IPS-NIHi7 (cell line): ENCODE data around the gene THSD4.
"Not testable (repeated sequence)": the region's sequence is repeated elsewhere in the genome, so short reads cannot be mapped to it uniquely, and the experiment has no call there.

Experiments used
- DNase-seq: peaks from one replicate; pipeline ENCODE4 v3.0.0; 2012; ENCODE audit warnings: mixed read lengths; ENCODE audit errors: extremely low spot score

THSD4 gene

DNA sequence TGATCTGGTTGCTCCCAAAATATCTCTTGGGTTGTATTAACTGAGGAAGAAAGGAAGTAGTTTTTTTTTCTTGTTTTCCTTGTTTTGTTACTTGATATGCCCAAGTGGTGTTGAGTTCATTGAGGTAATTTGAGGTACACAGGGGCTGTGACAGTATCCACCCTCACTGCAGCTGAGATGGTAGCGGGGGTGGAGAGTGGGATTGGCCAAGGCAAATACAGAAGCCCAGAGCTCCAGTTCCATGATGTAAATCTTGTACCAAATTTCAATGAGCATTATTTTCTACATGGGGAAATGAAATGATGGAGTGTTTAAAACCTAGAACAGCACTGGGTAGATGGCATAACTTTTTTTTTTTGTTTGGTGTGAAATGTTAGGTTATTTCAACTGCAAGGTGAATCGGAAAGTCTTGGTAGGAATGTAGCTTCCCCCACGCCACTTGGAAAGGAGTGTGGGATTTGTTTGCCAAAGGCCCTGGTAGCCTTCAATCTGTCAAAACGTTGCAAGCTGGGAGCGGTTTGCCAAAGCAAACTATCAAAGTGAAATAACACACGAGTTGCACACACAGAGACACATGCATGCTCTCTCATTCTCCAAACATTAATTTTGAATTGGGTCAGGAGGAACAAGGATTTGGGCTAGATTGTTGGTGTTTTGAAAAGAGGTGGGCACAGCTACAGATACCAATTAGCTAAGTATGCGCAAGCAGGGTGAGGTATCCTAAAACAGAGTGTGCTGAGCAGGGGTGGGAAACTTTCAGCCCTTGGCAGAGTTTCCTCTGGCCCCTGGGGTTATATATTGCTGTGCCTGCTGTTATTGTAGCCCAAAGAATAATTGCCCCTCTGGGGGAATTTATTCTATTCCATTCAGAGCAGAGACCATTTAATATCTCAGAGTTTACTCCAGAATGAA lies 34.6 kb downstream of the THSD4 start:
- DNase-seq, result no peak

DNA sequence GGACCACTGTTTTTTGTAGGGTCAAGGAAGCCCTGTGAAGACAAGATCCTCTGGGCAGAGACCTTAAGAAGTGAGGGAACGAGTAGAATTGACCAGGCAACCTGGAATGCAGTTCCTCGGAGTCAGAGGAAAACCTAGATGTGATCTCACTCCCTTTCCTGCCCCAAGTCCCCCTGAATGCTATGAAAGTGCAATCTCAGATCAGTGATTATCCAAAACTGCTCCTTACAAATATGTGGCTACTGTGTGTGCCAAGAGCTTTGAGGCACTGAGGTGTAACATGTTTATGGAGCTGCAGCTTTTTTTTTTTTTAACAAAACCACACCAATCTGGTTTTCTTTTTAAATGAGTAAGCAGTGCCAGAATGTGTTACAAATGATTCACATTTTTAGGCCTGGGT lies 35.8 kb downstream of the THSD4 start:
- DNase-seq, result no peak

DNA sequence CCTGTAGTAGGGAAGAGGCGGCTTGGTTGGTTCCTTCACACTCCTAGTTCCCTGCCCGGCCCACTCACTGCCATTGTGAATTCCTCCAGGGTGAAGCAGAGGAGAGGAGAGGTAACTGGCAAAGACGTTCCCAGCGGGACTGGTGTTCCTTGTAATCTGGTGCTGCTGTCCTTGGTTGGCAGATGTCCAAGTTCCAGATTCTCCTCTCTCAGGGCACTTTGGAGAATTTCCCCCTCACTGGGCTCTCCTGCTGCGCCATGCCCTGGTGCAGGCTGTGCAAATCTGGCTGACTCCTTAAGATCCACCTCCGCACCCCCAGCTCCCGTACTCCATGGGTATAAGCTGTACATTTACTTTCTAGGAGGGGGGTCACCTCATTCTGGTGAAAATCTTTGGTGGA lies 37.3 kb downstream of the THSD4 start:
- no peak for DNase-seq

- no peak for DNase-seq
Observed at GRCh38 chr15:71153823-71154524, 38.7 kb downstream of the THSD4 start.

DNA sequence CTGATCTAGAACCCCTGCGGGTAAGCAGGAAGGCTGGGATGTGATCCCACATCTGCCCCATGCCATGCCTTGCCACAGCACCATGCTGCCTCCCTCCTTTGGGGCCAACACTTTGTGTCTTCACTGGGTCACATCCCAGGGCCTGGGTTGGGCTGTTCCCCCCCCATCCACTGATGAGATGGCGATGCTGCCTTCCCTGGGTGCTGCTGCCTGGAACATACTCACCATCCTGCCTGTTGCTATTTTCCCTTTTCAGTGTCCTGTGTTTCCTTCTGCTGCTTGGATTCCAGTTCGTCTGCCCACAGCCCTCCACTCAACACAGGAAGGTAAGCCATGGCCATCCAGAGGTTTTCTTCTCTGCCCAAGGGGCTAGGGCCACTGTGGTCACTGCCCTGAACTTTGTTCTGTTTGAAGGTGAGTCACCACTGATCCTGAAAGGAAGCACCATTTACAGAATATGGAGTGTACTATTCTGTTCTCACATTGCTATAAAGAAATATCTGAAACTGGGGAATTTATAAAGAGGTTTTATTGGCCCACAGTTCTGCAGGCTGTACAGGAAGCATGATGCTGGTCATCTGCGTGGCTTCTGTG lies 39.4 kb downstream of the THSD4 start:
- no peak for DNase-seq

GRCh38 chr15:71155534-71155933 lies 40.3 kb downstream of the THSD4 start:
- no peak for DNase-seq

DNA sequence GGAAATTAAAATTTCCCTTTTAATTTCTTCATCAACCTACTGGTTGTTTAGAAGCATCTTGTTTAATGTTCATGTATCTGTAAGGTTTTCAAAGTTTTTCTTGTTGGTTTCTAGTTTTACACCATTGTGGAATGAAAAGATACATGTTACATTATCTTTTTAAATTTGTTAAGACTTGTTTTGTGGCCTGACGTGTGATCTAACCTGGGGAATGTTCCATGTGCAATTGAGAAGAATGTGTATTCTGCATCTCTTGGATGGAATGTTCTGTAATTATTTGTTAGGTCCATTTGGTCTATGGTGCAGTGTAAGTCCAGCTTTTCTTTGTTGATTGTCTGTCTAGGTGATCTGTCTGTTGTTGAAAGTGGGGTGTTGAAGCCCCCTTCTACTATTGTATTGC lies 45.7 kb downstream of the THSD4 start:
- DNase-seq, result no peak

DNA sequence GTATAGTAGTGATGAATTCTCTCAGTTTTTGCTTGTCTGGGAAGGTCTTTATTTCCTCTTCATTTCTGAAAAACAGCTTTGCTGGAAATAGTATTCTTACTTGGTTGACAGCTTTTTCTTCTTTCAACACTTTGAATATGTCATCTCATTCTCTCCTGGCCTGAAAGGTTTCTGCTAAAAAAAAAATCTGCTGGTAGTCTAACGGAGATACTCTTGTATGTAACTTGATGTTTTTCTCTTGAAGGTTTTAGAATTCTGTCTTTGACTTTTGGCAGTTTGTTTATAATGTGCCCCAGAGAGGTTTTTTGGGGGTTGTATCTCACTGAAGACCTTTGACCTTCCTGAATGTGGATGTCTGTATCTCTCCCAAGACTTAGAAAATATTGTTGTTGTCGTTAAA lies 47.0 kb downstream of the THSD4 start:
- no peak for DNase-seq

GRCh38 chr15:71164606-71165005 lies 49.3 kb downstream of the THSD4 start:
- DNase-seq, result not testable (repeated sequence)

- no peak for DNase-seq
Observed at GRCh38 chr15:71167445-71168165, 52.3 kb downstream of the THSD4 start.

- no peak for DNase-seq
Observed at GRCh38 chr15:71168166-71168834, 53.0 kb downstream of the THSD4 start.

DNA sequence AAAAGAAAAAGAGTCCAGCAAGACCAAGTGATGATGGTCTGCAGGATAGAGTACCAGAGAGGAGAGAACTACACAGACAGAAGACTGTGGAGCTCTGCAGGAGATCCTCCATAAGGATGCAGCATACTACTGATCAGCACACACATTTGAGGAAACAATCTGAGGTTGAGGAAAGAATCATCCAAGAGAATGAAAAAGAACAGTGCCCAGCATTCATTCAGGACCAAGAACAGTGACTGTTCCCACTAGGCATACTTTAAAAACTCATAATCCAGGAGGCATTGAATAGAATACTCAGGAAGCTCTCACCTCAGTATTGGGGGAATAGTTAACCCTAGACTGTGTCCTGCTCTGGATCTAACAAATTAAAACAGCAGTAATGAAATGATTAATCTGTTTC lies 54.9 kb downstream of the THSD4 start:
- DNase-seq, result no peak

DNA sequence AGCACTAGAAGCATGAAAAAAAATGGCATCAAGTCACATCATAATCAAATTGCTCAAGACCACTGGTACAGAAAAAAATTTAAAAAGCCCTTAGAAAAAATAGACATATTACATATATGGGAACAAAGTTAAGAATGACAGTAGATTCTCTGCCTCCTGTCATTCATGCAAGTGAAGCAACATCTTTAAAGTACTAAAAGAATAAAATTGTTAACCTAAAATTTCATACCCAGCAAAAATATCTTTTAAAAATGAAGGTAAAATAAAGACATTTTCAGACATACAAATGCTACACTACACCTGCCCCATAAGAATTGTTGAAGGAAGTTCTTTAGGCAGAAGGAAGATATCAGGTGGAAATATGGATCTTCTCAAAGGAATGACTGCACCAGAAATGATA lies 55.9 kb downstream of the THSD4 start:
- DNase-seq, result no peak

DNA sequence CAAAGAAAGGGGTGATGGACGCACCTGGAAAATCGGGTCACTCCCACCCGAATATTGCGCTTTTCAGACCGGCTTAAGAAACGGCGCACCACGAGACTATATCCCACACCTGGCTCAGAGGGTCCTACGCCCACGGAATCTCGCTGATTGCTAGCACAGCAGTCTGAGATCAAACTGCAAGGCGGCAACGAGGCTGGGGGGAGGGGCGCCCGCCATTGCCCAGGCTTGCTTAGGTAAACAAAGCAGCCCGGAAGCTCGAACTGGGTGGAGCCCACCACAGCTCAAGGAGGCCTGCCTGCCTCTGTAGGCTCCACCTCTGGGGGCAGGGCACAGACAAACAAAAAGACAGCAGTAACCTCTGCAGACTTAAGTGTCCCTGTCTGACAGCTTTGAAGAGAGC lies 59.1 kb downstream of the THSD4 start:
- DNase-seq, result not testable (repeated sequence)

DNA sequence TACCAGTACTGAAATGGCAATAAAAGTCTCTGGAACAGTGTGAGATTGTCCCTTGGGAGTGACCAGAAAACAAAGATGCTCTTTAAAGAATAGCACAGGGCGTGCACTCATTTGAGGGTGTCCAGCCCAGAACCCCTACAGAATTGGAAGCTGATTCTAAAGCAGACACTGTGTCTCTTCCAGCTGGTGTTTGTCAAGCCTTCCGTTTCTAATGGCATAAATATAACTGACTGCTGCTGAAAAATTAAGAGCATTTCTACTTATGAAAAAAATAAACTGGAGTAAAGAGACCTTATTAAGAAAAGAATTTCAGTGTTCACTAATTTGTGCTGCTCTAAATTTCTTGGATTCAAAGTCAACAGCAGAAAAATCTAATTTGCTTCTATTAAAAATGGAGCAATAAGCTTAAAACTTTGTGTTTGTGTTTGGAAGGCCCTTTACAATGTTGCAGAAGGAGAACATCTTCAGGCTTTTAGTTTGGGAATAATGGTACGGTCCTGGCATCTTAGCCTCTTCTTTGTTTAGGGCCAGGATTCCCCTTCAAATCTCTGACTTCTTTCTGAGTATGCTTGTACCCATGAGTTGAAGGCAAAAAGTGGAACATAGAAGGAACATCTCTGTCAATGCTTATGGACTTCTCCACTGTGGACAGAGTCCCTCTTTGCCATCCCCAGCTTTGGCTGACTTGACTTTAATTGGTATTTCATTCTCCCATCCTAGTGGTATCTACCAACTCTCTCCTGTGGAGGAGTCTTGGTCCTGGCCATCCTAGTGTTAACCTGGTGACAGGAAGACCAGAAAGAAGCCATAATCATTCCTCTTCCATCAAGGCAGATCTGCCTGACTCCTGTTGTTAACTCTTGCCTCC lies 65.9 kb downstream of the THSD4 start:
- no peak for DNase-seq

- DNase-seq, result no peak
Observed at GRCh38 chr15:71182522-71182921, 67.3 kb downstream of the THSD4 start.

GRCh38 chr15:71183063-71183462 lies 67.8 kb downstream of the THSD4 start:
- DNase-seq, result no peak

- DNase-seq, result no peak
Observed at GRCh38 chr15:71185706-71186105, 70.4 kb downstream of the THSD4 start.

DNA sequence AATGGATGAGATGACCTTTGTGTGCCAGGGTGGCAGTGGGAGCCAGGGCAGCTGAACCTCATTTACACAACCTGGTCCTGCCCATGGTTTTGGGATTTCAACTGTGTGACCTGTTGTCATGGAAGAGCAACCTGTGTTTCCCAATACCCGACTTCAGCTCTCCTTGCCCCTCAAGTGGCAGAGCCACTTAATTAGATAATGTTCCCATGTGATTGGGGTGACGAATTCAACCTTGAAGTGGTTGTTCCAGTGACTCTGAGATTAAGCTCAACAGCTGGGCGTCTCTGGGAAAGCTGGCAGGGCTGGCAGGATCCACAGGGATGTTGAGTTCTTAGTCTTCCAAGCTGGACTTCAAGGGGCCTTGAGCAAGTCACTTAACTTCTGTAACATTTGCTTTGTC lies 71.0 kb downstream of the THSD4 start:
- no peak for DNase-seq

DNA sequence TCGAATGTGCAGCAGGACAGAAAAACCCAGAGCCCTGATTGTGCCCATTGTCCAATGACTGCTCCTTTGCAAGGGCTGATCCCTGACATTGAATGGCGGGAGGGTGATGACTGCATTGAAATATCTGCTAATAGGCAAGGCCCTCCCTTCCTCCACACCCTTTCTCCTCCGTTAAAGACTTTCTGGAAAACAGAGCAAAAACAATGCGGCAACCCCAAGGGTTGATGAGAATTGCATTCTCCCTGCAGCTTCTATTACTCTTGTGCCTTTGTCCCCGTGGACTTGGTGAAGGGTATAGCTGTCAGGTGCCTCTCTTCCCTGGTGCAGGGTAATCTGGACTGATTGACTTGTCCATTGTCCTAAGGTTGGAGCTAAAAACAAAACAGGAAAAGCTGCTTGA lies 71.8 kb downstream of the THSD4 start:
- DNase-seq, result no peak

DNA sequence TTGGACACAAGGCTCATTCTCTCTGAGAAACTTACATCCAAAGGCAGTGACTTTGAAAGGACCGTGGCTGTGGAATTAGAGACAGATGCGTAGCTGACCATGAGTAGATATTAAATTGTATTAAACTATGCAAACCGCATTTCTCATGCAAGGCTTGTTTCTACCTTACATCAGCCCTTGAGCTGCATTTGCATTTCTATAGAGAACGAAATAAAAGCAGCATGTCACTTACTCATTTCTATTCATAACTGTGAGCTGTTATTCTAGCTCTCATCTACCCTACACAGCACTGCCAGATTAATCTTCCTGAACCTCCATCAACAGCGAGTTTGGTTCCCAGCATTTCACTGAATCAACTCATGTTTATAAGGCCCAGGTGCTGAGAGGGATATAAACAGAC lies 72.3 kb downstream of the THSD4 start:
- DNase-seq, result no peak
